Suprapubic skin (tissue), 3 donors: ENCODE measurements around the gene CDC42EP5.

Experiments used
- CTCF ChIP-seq, 2 donors: fragments of 200-600 bp in 1 of 2; fragments of 450-650 bp in 1 of 2; sonication (generic) in 1 of 2; IDR thresholded peaks; one replicate each; pipeline ENCODE4 v1.5.1; 2016 to 2019; ENCODE audit warnings: antibody characterized with exemption in 2 of 2, mild to moderate bottlenecking in 1 of 2, moderate library complexity in 1 of 2
- EP300 ChIP-seq: sonication (generic); formaldehyde crosslinking; IDR thresholded peaks from one replicate; pipeline ENCODE4 v1.6.1; 2017; ENCODE audit warnings: antibody characterized with exemption
- POLR2A ChIP-seq, 2 donors: fragments of 450-650 bp; IDR thresholded peaks; one replicate each; pipeline ENCODE4 v1.6.1; 2017; ENCODE audit warnings: antibody characterized with exemption in 2 of 2, mild to moderate bottlenecking in 2 of 2, moderate library complexity in 2 of 2

GRCh38 chr19:54470991-54471782 is 1.9 kb downstream of the CDC42EP5 start:
- TF ChIP-seq CTCF (IDR thresholded peaks at IDR 0.05): no peak
- TF ChIP-seq EP300: no peak
- TF ChIP-seq POLR2A (IDR thresholded peaks at IDR 0.05): no peak
